GM18519 (cell line): ENCODE results near the gene ARHGEF38.
A peak's percentile ranks its signal among the peaks of the same experiment; 100 is the strongest.

Experiments
- ATAC-seq: cut with Tn5 transposase; IDR thresholded peaks from one replicate; pipeline ENCODE4 v1.9.1; 2021; ENCODE audit warnings: mild to moderate bottlenecking, moderate library complexity; ENCODE audit not compliant: unreplicated experiment, low FRiP score

The ARHGEF38 gene, protein sequence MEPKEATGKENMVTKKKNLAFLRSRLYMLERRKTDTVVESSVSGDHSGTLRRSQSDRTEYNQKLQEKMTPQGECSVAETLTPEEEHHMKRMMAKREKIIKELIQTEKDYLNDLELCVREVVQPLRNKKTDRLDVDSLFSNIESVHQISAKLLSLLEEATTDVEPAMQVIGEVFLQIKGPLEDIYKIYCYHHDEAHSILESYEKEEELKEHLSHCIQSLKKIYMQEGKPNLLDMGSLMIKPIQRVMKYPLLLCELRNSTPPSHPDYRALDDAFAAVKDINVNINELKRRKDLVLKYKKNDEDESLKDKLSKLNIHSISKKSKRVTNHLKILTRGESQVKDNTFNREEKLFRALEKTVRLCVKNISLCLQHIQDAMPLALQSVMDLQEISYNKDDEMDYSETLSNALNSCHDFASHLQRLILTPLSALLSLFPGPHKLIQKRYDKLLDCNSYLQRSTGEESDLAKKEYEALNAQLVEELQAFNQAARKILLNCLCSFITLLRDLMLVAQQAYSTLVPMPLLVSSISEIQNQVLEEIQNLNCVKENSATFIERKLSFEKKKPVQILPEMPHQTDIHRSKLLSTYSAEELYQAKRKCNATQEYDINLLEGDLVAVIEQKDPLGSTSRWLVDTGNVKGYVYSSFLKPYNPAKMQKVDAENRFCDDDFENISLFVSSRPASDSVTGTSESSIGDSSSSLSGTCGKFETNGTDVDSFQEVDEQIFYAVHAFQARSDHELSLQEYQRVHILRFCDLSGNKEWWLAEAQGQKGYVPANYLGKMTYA

DNA sequence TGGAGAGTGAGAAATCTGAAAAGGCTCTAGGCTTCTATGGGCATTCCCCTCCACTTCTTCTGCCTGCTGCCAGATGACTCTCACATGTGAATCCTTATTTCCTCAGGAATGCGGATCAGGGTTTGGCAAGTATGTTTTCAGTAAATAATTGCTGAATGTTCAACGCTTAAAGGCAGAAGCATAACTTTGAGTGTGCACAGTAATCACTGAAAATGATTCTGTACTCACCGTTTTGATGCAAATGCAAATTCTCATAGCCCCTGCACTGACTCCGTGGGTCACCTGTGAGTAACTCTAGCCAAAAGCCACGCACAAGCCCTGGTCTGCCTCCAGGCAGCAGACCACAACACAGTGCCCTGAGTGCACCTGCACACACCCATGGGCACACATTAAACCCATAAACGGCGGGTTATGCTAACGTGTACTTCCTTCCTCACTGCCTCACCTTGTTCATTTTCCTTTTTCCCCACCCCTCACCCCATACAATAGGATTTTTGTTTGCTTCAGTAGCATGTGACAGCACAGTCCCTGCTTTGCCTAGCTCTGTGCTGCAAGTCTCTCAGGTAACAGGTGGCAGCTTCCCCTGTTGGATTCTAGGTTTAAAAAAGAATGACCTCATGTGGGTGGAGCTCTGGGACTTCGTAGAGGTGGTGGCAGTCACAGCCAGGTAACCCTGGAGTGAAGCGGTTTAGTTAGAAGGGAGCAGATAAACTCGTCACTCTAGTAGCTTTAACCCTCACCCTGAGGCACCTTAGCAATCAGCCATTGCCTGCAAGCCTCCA is at the start of gene ARHGEF38:
TSS of gene ARHGEF38 (plus strand) at position 656 of the 782 bp plus-strand sequence. CDS start 146 bp downstream, outside the sequence.
- ATAC-seq: no peak

DNA sequence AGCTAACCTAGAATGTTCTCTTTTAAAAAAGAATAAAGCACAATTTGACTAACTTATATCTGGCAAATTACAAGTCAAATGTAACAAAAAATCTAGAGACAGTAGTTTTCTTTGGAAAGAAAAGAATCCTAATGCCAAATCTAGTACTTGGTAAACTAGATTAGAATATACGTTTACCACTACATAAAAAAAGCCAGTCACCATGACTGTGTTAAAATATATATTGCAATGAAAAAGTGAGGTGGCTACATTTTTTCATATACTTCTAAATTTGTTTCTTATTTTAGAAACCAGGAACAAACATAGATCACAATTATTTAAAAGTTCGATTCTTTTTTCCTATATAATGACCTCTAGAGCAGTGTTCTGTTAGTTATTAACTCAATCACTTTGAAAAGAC is 48.9 kb upstream of the ARHGEF38 start:
- ATAC-seq: no peak

DNA sequence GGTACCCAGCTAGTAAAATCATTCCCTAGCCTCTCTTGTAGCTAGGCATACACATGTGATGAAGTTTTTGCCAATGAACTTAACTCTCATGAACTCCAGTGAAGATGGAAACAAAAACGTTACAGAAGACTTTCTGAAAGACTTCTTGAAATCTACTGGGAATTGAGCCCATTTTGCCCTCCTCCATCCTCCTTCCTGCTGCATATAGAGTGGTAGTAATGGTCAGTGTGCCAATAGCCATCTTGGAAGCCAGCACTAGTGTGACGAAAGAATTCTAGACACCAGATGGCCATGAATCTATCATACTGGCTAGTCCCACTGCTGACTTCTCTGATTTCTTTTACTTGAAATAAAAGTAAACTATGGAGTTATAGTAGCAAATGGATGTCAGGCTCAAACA is 47.7 kb upstream of the ARHGEF38 start:
- ATAC-seq: no peak

DNA sequence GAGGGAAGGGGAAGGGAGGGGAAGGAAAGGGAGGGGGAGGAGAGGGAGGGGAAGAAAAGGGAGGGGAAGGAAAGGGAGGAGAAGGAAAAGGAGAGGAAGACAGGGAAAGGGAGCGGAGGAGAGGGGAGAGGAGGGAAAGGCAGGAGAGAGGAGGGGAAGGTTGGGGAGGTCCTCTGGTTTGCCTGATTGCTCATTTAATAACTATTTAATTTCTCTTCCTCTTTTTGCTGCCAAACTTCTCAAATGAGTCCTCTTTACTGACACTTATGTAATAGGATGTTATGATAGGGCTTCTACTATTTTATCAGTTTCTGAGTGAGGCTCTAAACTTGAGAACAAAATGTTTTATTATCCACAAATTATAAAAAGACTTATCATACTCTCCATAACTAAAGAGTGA is 43.1 kb upstream of the ARHGEF38 start:
- peak; percentile 92 for ATAC-seq

DNA sequence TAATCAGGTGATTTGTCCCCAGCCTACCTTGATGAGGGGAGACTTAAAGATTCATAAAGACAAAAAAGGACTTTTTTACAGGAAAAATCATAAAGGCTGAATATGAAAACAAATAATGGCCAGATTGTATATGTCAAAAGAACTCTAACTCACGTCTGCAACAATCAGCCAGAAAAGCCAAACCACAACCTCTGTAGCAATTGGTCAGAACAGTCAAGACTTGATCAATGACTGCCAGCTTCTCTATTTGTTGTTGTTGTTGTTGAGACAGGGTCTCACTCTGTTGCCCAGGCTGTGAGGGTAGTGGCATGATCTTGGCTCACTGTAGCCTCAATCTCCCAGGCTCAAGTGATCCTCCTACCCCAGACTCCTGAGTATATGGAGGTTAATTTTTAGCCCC is 42.7 kb upstream of the ARHGEF38 start:
- no peak for ATAC-seq

DNA sequence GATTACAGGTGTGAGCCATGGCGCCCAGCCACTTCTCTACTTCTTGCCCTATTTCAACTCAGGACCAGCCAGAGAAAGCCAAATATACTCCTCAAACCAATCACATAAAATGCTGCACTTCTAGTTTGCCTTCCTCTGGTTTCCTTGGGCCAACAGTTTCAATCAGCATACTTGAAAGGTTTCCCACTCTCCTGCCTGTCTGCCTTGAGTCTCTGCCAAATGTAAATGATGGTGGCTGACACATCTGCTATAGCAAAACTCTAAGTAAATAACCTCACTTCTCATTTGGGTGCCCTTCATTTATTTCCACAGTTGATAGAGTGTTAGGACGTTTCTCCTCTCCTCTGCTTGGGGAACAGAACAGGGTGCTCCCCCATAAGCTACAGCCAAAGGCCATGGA is 42.2 kb upstream of the ARHGEF38 start:
- no peak for ATAC-seq

DNA sequence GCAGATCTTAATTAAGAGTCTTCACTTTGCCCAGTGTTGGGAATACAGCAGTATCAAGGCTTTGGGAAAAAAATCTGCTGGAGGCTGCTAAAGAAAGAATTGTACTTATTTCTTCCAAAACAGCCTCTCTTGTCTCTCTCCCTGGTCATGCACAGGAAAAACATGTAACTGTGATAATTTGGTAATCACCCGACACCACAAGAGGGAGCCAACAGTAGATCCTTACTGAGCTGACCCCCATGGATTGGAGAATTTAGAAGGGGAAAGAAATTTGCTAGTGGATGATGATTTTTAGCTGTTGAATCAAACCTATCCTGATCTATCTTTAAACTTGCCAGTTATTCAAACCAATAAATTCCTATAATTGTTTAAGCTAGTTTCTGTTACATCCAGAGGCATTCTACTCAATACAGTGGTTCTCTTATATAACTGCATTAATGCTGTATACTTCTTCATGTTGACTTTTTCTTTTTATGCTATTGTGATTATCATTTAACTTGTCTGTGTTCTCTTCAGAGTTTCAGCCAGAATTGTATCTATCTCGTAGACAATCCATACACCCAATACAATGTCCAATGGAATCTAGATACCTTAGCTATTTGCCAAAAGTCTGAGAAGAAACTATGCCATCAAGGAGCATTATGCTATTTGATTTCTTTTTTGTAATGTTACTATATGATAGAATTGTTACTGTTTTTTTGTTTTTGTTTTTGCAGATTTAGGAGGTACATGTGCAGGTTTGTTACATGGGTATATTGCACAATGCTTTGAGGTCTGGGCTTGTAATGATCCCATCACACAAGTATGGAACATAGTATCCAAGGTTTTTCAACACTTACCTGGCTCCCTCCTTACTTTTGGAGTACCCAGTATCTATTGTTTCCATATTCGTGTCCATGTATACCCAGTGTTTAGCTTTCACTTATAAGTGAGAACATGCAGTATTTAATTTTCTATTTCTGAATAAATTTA is 31.3 kb upstream of the ARHGEF38 start:
- ATAC-seq: peak; percentile 64

DNA sequence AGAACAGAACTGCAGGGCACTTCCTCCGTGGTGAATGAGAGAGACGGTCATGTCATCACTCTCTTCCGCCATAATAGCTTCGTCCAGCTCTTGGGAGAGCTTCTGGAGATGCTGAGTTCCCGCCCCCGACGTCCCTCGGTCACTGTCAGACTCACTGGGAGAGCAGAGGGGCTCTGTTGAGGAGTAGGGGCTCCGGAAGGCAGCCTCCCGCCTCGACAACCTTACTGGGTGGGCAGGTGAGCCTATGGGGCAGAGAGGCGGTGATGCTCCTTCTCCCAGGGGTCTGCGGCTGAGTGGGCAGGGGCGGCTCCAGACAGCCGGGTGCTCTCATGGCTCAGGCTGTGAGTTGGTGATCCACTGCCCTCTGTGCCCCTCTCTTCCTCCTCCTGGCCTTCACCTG is 25.8 kb upstream of the ARHGEF38 start:
- ATAC-seq: no peak

DNA sequence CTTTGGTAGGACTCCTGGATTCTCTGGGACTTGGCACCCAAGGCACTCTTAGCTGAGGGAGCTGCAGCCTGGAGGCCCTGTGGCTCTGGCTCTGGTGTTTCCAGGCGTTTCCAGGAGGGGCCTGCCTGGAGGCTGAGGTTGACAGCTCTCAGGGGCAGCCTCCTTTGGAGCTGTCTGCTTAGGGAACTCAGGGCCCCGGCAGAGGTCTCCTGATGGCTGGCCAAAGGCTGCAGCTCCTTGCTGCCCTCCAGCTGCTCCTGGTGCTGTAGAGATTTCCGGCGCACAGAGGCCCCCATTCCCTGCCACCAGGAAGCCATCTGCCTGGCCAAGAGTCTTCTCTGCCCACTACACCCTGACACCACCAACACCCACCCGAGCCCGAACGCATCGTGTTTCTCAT is 25.3 kb upstream of the ARHGEF38 start:
- no peak for ATAC-seq

DNA sequence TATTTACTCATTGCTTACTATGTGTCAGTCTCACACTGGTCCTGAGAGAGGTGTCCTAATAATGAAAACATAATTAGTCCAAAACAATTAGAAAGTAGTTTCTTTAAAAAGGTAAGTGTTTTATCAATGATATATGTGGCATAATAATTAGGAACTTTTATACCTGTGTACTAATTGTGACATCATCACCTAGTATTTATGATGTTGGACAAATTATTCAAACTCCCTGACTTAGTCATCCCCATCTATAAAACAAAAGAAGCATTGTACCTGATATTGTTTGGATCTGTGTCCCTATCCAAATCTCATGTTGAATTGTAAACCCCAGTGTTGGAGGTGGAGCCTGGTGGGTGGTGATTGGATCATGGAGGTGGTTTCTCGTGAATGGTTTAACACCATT is 15.8 kb upstream of the ARHGEF38 start:
- ATAC-seq: no peak

DNA sequence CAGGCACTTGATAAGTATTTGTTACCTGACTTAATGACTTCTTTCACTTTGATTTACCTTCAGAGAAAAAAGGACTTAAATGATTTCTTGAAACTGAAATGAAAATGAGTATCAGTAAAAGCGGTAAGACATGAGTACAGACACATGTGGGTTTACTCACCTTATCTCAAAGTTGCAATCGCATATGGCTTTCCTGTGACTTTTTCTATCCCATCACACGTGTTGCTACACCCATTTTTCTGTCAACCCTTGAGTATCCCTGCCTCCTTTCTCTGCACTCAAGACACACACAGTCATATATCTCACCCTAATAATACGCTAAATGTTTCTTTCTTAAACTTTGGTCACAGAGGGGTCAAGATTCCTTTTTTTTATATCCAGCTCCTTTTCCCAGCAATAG is 11.0 kb upstream of the ARHGEF38 start:
- no peak for ATAC-seq

DNA sequence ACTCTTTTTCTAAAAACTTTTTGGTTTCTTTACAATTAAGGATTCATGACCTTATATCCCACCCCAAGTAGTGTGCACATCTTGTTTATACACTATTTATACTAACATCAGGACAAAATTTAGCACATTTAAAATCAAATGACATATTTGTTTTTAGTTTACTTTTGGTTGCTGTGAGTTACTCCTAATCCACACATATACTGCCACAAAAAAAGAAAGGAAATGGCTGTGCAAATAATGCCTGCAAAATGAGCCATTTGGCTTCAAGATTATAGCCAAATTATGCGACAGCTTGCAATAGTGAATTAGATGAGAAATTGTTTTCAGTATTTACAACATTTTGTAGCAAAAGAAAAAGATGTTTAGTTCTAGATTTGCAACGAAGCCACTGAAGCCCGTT is 10.4 kb upstream of the ARHGEF38 start:
- no peak for ATAC-seq

DNA sequence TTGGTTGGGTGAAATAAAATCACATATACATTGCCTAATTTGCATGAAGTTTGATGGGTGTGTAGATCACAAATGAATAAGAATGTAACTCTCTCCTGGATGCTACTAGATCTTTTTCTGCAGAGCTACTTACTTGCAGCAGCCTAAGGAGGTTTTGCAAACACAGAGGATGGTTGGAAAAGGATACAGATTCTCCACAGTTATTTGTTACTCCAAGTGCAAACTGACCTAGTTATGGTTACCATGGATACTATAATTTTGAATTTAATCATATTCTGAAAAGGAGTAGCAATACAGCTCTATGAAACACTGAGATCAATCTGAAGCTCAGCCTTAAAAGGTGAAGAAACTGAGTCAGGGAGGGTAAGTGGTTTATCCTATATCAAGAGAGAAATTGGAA is 9.1 kb upstream of the ARHGEF38 start:
- no peak for ATAC-seq

DNA sequence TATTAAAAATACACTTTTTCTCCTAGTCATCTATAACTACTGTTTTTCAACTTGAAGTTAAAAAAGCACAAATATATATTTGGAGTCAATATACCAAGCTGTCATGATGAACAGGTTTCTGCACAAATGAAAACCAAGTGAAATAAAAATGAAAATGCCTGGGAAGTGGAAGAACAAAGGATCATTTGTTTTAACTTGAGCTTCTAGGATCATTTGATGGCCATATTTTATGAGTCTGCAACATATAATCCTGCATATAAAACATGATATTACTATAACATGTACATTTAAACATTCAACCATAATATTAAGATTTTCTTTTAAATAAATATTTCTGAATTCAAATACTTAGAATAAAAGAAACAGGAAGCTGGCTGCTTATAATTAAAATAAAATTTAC is 8.5 kb upstream of the ARHGEF38 start:
- no peak for ATAC-seq

DNA sequence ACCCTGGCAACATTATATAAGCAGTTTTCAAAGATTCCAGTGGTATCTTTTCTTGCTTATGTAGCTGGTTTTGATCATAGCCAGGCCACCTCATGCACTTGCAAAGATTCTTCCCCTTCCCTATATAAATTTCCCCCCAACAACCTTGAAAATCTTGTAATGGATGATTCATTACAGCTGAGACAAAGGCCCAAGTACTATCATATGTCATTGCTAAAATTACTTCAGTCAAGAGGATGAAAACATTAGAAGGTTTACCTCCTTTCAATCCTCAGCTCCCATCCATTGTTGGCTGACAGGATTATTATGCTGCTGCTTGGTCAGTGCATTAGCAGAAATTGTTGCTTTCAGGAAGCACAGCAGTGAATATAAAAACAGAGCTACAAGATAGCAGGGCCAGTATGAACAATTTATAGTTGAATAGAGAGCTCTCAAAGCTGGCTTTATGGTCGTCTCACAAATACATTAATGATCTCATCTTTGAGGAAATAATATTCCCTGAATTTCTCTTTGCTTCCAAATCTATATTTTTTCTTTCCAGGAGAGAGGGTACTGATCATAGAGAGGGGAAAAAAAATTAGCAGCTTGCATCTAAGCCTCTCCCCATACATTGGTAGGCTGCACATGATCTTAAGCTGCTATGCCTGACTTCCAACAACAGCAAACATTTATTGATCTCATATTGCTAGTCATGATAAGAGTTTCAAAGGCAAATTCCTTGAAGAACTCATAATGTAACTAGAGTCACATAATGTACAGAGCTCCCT is 7.7 kb upstream of the ARHGEF38 start:
- ATAC-seq: no peak

DNA sequence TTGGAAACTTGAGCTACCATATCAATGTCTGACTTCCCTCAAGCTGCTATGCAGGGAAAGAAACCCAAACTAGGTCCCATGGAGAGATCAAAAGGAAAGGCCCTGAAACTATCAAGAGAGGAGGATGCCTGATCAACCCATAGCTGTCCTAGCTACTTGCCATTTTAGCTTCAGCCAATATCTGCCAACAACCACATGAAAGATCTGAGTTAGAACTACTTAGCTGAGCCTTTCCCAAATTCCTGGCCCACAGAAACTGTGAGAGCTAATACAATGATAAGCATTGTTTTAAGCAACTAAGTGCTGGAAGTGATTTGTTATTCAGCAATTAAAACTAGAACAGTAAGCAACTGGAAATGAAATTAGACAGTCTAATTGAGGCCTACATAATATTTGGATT is 6.3 kb upstream of the ARHGEF38 start:
- no peak for ATAC-seq

DNA sequence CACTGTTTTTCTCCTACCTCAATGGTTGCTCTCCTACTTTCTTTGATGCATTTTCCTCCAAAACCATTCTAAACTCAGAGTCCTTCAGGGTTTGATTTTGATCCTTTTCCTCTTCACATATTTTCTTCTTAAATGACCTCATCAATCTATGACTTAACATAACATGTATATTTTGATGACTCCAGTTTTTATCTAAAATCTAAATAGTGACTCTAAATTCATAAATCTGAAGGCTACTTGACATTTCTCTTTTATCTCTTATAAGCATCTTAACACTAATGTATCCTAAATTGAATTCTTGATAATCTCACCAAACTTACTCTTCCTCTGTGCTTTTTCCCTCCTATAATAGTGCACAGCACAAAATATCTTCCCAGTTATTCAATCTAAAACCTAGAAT is 4.7 kb upstream of the ARHGEF38 start:
- no peak for ATAC-seq

DNA sequence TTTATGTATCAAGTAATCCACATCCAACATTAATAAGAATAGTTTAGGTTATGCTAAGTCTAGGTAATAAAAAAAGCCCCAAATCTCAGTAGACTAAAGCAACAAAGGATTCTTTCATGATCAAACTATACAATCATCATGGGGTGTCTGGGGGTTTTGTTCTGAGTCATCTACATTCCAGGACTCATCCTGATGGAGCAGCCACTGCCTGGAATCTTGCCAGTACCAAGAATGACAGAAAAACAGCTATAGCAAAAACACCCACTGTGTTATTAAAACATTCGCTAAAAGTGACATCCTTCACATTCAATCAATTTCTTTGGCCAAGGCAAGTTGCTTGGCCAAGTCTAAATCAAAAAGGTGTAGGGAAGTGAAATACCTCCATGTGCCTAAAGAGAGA is 3.9 kb upstream of the ARHGEF38 start:
- no peak for ATAC-seq

DNA sequence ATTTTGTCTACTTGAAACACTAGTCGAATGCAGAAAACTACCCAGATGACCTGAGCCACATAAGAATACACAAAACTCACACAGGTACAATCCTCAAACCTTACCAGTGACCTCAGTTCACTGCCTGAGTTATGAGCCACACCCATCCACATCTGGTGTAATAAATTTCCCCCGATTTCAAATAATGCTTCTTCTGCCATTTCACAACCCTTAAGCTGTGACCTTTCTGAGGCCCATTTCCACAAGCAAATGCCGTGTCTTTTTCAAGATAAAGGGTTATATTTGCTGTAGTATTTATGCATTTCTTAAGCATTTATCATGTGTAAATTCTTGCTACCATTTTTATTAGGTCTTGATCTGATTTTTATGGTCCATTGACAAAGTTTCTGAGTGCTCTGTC is 1.8 kb upstream of the ARHGEF38 start:
- ATAC-seq: no peak
